OCI-LY1 (cell line): ENCODE data around the gene TCEAL2.

Experiments used
- H2AFZ ChIP-seq: fragments of 200-600 bp; sonication (generic), shearing (Covaris generic); 2 replicates; pipeline ENCODE4 v1.6.0; 2014; ENCODE audit warnings: antibody characterized with exemption, mild to moderate bottlenecking, low read length
- H3F3A ChIP-seq: fragments of 200-600 bp; sonication (generic), shearing (Covaris generic); 2 replicates; pipeline ENCODE4 v1.6.0; 2014; ENCODE audit warnings: mild to moderate bottlenecking, antibody characterized with exemption, low read length, moderate library complexity; ENCODE audit not compliant: insufficient read depth
- H3K27ac ChIP-seq: fragments of 200-600 bp; sonication (generic); 2 replicates; pipeline ENCODE4 v1.5.1; 2014; ENCODE audit warnings: low read length, mixed run types, mild to moderate bottlenecking, low read depth; ENCODE audit not compliant: poor library complexity, severe bottlenecking
- H3K27me3 ChIP-seq: fragments of 200-600 bp; sonication (generic); 2 replicates; pipeline ENCODE4 v1.6.0; 2014; ENCODE audit warnings: antibody characterized with exemption, mild to moderate bottlenecking, low read length, moderate library complexity; ENCODE audit not compliant: insufficient read depth
- H3K36me3 ChIP-seq: fragments of 200-600 bp; sonication (generic); 2 replicates; pipeline ENCODE4 v1.6.1; 2014; ENCODE audit warnings: mild to moderate bottlenecking, antibody characterized with exemption, low read length, moderate library complexity, mixed read lengths; ENCODE audit not compliant: insufficient read depth
- H3K4me1 ChIP-seq: fragments of 200-600 bp; sonication (generic); 2 replicates; pipeline ENCODE4 v1.5.1; 2014; ENCODE audit warnings: mild to moderate bottlenecking, low read length, moderate library complexity; ENCODE audit not compliant: insufficient read depth, severe bottlenecking
- H3K4me2 ChIP-seq: fragments of 200-600 bp; sonication (generic), shearing (Covaris generic); 2 replicates; pipeline ENCODE4 v1.6.1; 2014; ENCODE audit warnings: low read length
- H3K4me3 ChIP-seq: fragments of 200-600 bp; sonication (generic); 2 replicates; pipeline ENCODE4 v1.5.1; 2014; ENCODE audit warnings: low read length, low read depth, mild to moderate bottlenecking, mixed read lengths; ENCODE audit not compliant: poor library complexity, severe bottlenecking
- H3K79me2 ChIP-seq: fragments of 200-600 bp; shearing (Covaris generic); 2 replicates; pipeline ENCODE4 v1.6.1; 2016; ENCODE audit warnings: mixed run types, low read length, mixed read lengths; ENCODE audit not compliant: insufficient read depth
- H3K9ac ChIP-seq: fragments of 200-600 bp; sonication (generic), shearing (Covaris generic); 2 replicates; pipeline ENCODE4 v1.6.1; 2014; ENCODE audit warnings: mild to moderate bottlenecking, low read length, mixed read lengths
- H3K9me2 ChIP-seq: fragments of 200-600 bp; sonication (generic), shearing (Covaris generic); 2 replicates; pipeline ENCODE4 v1.6.1; 2014; ENCODE audit warnings: low read depth, mild to moderate bottlenecking, low read length, mixed read lengths
- H3K9me3 ChIP-seq: fragments of 200-600 bp; shearing (Covaris generic); 2 replicates; pipeline ENCODE4 v1.6.1; 2014; ENCODE audit warnings: low read length, mixed read lengths
- H4K20me1 ChIP-seq: fragments of 200-600 bp; sonication (generic), shearing (Covaris generic); 2 replicates; pipeline ENCODE4 v1.6.0; 2016; ENCODE audit warnings: mild to moderate bottlenecking, low read length; ENCODE audit not compliant: insufficient read depth
- EZH2 ChIP-seq: fragments of 200-600 bp; sonication (generic), shearing (Covaris generic); IDR thresholded peaks from 2 replicates; pipeline ENCODE4 v1.8.0; 2017; ENCODE audit warnings: borderline replicate concordance, mixed run types, mild to moderate bottlenecking, antibody characterized with exemption, low read length, moderate library complexity, mixed read lengths
- TF ChIP-seq, protein P1 (sequence below): fragments of 200-600 bp; sonication (generic), shearing (Covaris generic); IDR thresholded peaks from 2 replicates; pipeline ENCODE4 v1.5.1; 2017; ENCODE audit warnings: mild to moderate bottlenecking, antibody characterized with exemption, low read length, moderate library complexity, mixed read lengths

The TCEAL2 gene

DNA sequence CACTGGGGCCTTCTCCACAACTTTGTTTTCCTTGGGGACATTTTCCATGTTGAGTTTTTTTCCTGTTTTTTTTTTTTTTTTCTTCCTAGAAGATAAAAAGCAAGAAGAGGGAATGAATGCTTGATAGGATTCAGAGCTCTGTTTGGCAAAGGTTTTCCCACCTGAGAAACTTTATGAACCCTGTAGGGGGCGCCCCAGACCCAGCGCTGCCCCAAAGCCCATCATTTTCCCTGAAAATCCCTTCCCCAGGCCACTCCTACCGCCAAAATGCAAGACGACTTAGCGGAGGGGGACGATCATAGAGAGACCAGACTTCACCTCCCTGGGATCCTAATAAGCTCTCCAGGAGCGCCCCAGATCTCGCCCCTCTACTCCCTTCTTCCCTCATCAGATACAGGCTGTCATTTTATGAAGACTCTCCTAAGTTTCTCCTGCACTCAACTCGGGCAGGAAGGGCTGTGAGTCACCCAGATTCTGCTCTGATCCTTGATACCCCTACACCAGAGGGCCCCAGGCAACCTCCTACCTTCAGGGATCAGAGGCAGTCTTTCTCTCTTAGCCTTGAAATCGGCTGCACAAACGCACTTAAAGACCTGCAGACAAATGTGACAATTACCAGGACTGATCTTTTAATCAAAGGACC is 28.9 kb downstream of the TCEAL2 start:
- TF ChIP-seq EZH2, result no peak
- TF ChIP-seq, protein P1, sequence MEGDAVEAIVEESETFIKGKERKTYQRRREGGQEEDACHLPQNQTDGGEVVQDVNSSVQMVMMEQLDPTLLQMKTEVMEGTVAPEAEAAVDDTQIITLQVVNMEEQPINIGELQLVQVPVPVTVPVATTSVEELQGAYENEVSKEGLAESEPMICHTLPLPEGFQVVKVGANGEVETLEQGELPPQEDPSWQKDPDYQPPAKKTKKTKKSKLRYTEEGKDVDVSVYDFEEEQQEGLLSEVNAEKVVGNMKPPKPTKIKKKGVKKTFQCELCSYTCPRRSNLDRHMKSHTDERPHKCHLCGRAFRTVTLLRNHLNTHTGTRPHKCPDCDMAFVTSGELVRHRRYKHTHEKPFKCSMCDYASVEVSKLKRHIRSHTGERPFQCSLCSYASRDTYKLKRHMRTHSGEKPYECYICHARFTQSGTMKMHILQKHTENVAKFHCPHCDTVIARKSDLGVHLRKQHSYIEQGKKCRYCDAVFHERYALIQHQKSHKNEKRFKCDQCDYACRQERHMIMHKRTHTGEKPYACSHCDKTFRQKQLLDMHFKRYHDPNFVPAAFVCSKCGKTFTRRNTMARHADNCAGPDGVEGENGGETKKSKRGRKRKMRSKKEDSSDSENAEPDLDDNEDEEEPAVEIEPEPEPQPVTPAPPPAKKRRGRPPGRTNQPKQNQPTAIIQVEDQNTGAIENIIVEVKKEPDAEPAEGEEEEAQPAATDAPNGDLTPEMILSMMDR, result peak; percentile 23; the same call in 1 of the 2 replicates
- H3F3A ChIP-seq, result no peaks in the 10 kb centered on the region
- no peak overlapping the region for H3K9ac ChIP-seq
- no peak overlapping the region for H3K4me3 ChIP-seq
- no peaks in the 10 kb centered on the region for H3K27me3 ChIP-seq
- H4K20me1 ChIP-seq, result no peaks in the 10 kb centered on the region
- H3K9me3 ChIP-seq, result no peaks in the 10 kb centered on the region
- no peaks in the 10 kb centered on the region for H3K36me3 ChIP-seq
- H3K4me2 ChIP-seq, result no peak overlapping the region
- H2AFZ ChIP-seq, result no peak overlapping the region
- H3K9me2 ChIP-seq, result no peaks in the 10 kb centered on the region
- H3K27ac ChIP-seq, result no peak overlapping the region
- H3K79me2 ChIP-seq, result no peaks in the 10 kb centered on the region
- no peaks in the 10 kb centered on the region for H3K4me1 ChIP-seq

DNA sequence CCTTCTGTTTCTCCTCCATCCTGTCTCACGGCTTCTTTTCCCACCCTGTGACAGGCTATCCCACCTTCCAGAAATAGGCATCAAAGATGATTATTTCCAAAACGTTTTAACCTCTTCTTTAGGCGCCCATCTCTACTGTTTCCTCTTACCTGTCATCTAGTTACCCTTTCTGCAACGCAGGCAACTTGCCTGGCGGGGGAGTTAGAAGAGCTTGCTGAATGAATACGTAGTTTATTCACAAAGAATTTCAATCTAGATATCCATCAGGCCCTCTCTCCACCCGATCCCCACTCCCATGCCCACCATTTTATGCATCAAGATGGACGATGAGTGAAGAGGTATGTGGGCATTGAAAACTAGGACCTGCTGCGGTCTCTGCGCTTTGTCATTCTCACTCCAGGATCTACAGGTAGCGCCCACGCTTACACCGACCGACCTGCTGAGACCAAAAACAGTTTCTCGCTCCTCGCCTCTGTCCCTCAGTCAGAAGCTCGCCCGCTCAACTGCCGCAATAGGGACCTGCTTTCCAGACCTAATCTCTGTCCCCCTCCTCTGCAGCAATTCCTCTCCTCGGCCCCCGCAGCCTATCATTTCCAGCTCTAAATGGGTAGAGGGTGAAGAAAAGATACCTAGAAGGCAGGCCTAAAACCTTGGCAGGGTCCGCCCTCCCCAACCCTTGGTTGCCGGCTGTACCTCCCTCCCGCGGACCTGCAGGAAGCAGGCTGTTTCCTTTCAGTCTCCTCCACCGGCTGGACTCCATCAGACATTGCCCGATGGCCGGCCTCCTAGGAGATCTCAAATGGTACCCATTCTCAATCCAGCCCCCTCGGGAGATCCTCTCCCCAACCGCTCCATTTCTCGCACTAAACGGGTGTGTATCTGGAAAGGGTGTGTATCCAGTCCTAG is 29.7 kb downstream of the TCEAL2 start:
- no peaks in the 10 kb centered on the region for H3F3A ChIP-seq
- no peak overlapping the region for H2AFZ ChIP-seq
- no peak overlapping the region for H3K4me3 ChIP-seq

DNA sequence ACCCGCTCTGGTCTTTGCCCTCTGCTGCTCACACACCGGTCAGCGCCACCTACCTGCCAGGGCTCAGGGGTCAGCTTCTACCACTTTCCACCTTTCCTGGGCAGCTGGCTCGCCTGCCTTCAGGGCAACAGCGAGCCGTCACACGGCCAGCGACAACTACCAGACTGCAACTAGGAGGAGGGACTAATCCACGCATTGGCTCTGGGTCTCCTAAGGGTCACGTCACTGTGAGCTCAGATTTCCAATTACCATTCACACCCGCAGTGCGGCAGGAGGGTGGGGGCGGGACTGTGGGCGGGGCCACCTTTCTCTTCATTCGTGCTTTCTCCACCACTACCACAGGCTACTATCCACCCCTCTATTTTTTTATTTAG is 30.3 kb downstream of the TCEAL2 start, which contains the start of gene BEX5:
Gene BEX5, minus strand, starts transcription at position 172 of the 374 bp plus-strand sequence. CDS start 1,712 bp downstream, outside the sequence.
- no peaks in the 10 kb centered on the region for H3K4me1 ChIP-seq
- H3K9me2 ChIP-seq, result no peaks in the 10 kb centered on the region
- H3K4me2 ChIP-seq, result no peak within 1 kb of the TSS
- no peaks in the 10 kb centered on the region for H3K79me2 ChIP-seq
- no peaks in the 10 kb centered on the region for H3K9me3 ChIP-seq
- H3K9ac ChIP-seq, result no peak within 1 kb of the TSS
- no peak for TF ChIP-seq EZH2
- TF ChIP-seq, protein P1, result no peak
- no peak within 1 kb of the TSS for H3K4me3 ChIP-seq
- no peaks in the 10 kb centered on the region for H3K36me3 ChIP-seq
- H3F3A ChIP-seq, result no peaks in the 10 kb centered on the region
- H3K27me3 ChIP-seq, result no peaks in the 10 kb centered on the region
- no peak within 1 kb of the TSS for H3K27ac ChIP-seq
- H4K20me1 ChIP-seq, result no peaks in the 10 kb centered on the region
- H2AFZ ChIP-seq, result no peak within 1 kb of the TSS

More for the DNA sequence above, 29.7 kb downstream of the TCEAL2 start:
- TF ChIP-seq, protein P1, result no peak
- no peak for TF ChIP-seq EZH2
- H3K4me2 ChIP-seq, result no peak overlapping the region
- H3K27ac ChIP-seq, result no peak overlapping the region
- no peaks in the 10 kb centered on the region for H3K9me3 ChIP-seq
- H4K20me1 ChIP-seq, result no peaks in the 10 kb centered on the region
- no peaks in the 10 kb centered on the region for H3K27me3 ChIP-seq
- H3K79me2 ChIP-seq, result no peaks in the 10 kb centered on the region
- no peaks in the 10 kb centered on the region for H3K9me2 ChIP-seq
- H3K4me1 ChIP-seq, result no peaks in the 10 kb centered on the region
- no peaks in the 10 kb centered on the region for H3K36me3 ChIP-seq
- H3K9ac ChIP-seq, result no peak overlapping the region
